ENCODE results near the gene ABI1. TPM values are rescaled to one million over a fixed set of nuclear protein-coding genes. Genes with fewer than 3 reads are reported as not detected.

ABI1 gene
- total and polyA plus RNA-seq, 2 donors (not counting 1 experiment from before 2014, with no cell fraction given), result 37.8 to 80.5 TPM

GRCh38 chr10:26815500-26815899, 45.3 kb downstream of the ABI1 start:
- Mint-ChIP-seq H3K4me3 (no peak overlapping the region), H3K27me3 (no peaks in the 10 kb centered on the region), H3K4me1 (peaks cover 56% of the 10 kb centered on the region), H3K9me3 (ENCODE audit: insufficient read depth) (peaks cover 2% of the 10 kb centered on the region), H3K27ac (no peak overlapping the region)
- POLR2A ChIA-PET, result no interaction called here
- Histone ChIP-seq H3K9me3 (ENCODE audit: control extremely low read depth in 1 of 3, control insufficient read depth in 2 of 3, insufficient read depth in 1 of 3, low read length in 2 of 3) (no peaks in the 10 kb centered on the region), H3K4me1 (ENCODE audit: control insufficient read depth in 2 of 2, insufficient read depth in 2 of 2, low read length in 2 of 2) (peaks cover 11% of the 10 kb centered on the region in 2 donors), H3K4me3 (ENCODE audit: control extremely low read depth in 1 of 5, extremely low read depth in 1 of 5, insufficient read depth in 1 of 5, low read depth in 2 of 5, low read length in 4 of 5) (no peak overlapping the region), H4K20me1 (ENCODE audit: control insufficient read depth, insufficient read depth, low read length, poor library complexity, severe bottlenecking) (peaks cover 61% of the 10 kb centered on the region), H3K79me2 (ENCODE audit: control insufficient read depth, insufficient read depth, low read length) (peaks cover 97% of the 10 kb centered on the region), H3K27ac (ENCODE audit: low read length in 2 of 2) (no peak overlapping the region), H3K9ac (ENCODE audit: low read length) (no peak overlapping the region), H3K4me2 (replicated peaks; ENCODE audit: low read depth, low read length, poor library complexity, severe bottlenecking) (no peak overlapping the region), H3K36me3 (replicated peaks in 1 of 2; ENCODE audit: control extremely low read depth in 1 of 2, control insufficient read depth in 1 of 2, extremely low read depth in 1 of 2, insufficient read depth in 2 of 2, low read length in 1 of 2) (peaks cover 3 to 12% of the 10 kb centered on the region in 2 experiments), H2AFZ (ENCODE audit: insufficient read depth, low read depth, low read length, poor library complexity, severe bottlenecking) (no peak overlapping the region), H3K27me3 (replicated peaks in 1 of 4; ENCODE audit: control extremely low read depth in 1 of 4, control insufficient read depth in 3 of 4, insufficient read depth in 4 of 4, low read length in 3 of 4) (no peaks in the 10 kb centered on the region)
- intact Hi-C loops (cut with micrococcal nuclease), result loop anchor here (5.0 kb wide), 1 partner anchor 38 kb away; no protein-coding TSS in a partner anchor
- DNase-seq (no peak), ATAC-seq (ENCODE audit: low read depth) (no peak)
- WGBS (ENCODE audit: insufficient coverage), result 83% methylated on average over 1 of the region's 2 CpGs
- CTCF ChIA-PET, result interaction anchor here (1.3 to 2.1 kb wide), 3 partner anchors 10 to 89 kb away, joined by 3 to 7 read pairs (median 4); no protein-coding TSS in a partner anchor
- TF ChIP-seq EZH2 (IDR thresholded peaks at IDR 0.05; ENCODE audit: borderline replicate concordance, insufficient read depth, low read depth, low read length, poor library complexity, severe bottlenecking), result no peak
- TF ChIP-seq, protein P1, sequence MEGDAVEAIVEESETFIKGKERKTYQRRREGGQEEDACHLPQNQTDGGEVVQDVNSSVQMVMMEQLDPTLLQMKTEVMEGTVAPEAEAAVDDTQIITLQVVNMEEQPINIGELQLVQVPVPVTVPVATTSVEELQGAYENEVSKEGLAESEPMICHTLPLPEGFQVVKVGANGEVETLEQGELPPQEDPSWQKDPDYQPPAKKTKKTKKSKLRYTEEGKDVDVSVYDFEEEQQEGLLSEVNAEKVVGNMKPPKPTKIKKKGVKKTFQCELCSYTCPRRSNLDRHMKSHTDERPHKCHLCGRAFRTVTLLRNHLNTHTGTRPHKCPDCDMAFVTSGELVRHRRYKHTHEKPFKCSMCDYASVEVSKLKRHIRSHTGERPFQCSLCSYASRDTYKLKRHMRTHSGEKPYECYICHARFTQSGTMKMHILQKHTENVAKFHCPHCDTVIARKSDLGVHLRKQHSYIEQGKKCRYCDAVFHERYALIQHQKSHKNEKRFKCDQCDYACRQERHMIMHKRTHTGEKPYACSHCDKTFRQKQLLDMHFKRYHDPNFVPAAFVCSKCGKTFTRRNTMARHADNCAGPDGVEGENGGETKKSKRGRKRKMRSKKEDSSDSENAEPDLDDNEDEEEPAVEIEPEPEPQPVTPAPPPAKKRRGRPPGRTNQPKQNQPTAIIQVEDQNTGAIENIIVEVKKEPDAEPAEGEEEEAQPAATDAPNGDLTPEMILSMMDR (IDR thresholded peaks at IDR 0.05), result no peak

- Histone ChIP-seq H2AFZ (ENCODE audit: insufficient read depth, low read depth, low read length, poor library complexity, severe bottlenecking) (no peak overlapping the region), H3K36me3 (replicated peaks in 1 of 2; ENCODE audit: control extremely low read depth in 1 of 2, control insufficient read depth in 1 of 2, extremely low read depth in 1 of 2, insufficient read depth in 2 of 2, low read length in 1 of 2) (peaks cover 5 to 9% of the 10 kb centered on the region in 2 experiments), H3K4me1 (ENCODE audit: control insufficient read depth in 2 of 2, insufficient read depth in 2 of 2, low read length in 2 of 2) (peaks cover 14 to 16% of the 10 kb centered on the region in 2 donors), H3K4me2 (replicated peaks; ENCODE audit: low read depth, low read length, poor library complexity, severe bottlenecking) (no peak overlapping the region), H3K9ac (ENCODE audit: low read length) (no peak overlapping the region), H3K9me3 (ENCODE audit: control extremely low read depth in 1 of 3, control insufficient read depth in 2 of 3, insufficient read depth in 1 of 3, low read length in 2 of 3) (no peaks in the 10 kb centered on the region), H3K27ac (ENCODE audit: low read length in 2 of 2) (no peak overlapping the region), H4K20me1 (ENCODE audit: control insufficient read depth, insufficient read depth, low read length, poor library complexity, severe bottlenecking) (peaks cover 69% of the 10 kb centered on the region), H3K4me3 (ENCODE audit: control extremely low read depth in 1 of 5, extremely low read depth in 1 of 5, insufficient read depth in 1 of 5, low read depth in 2 of 5, low read length in 4 of 5) (no peak overlapping the region), H3K27me3 (replicated peaks in 1 of 4; ENCODE audit: control extremely low read depth in 1 of 4, control insufficient read depth in 3 of 4, insufficient read depth in 4 of 4, low read length in 3 of 4) (no peaks in the 10 kb centered on the region), H3K79me2 (ENCODE audit: control insufficient read depth, insufficient read depth, low read length) (peaks cover 97% of the 10 kb centered on the region)
- H3K27me3 Mint-ChIP-seq, result no peaks in the 10 kb centered on the region
- no peak overlapping the region for H3K27ac Mint-ChIP-seq
- DNase-seq, result no peak
- CTCF ChIA-PET, result interaction anchor here (0.7 kb wide), 1 partner anchor 84 kb away, joined by 3 read pairs; no protein-coding TSS in a partner anchor
- no peak overlapping the region for H3K4me3 Mint-ChIP-seq
- peaks cover 2% of the 10 kb centered on the region for H3K9me3 Mint-ChIP-seq (ENCODE audit: insufficient read depth)
- H3K4me1 Mint-ChIP-seq, result peaks cover 52% of the 10 kb centered on the region
- ATAC-seq (ENCODE audit: low read depth), result no peak
- POLR2A ChIA-PET, result no interaction called here
- no CpG with 5 or more reads among the region's 7 CpGs for WGBS (ENCODE audit: insufficient coverage)
- intact Hi-C loops (cut with micrococcal nuclease), result no loop called here
- TF ChIP-seq, protein P1 (IDR thresholded peaks at IDR 0.05), result no peak
- TF ChIP-seq EZH2 (IDR thresholded peaks at IDR 0.05; ENCODE audit: borderline replicate concordance, insufficient read depth, low read depth, low read length, poor library complexity, severe bottlenecking), result no peak
Observed at GRCh38 chr10:26810435-26811026, 50.2 kb downstream of the ABI1 start.

Measured in B cell (primary cell).